NK-92 treated with Interleukin-12 subunit alpha and Interleukin-12 subunit beta, amount 100 ng/mL, for 24 hours (cell line): Measurements from ENCODE around the gene COL5A2.

Source experiments
- DNase-seq: peaks from one replicate; lab custom pipeline; 2025; lab: John Stamatoyannopoulos, UW

The COL5A2 gene

DNA sequence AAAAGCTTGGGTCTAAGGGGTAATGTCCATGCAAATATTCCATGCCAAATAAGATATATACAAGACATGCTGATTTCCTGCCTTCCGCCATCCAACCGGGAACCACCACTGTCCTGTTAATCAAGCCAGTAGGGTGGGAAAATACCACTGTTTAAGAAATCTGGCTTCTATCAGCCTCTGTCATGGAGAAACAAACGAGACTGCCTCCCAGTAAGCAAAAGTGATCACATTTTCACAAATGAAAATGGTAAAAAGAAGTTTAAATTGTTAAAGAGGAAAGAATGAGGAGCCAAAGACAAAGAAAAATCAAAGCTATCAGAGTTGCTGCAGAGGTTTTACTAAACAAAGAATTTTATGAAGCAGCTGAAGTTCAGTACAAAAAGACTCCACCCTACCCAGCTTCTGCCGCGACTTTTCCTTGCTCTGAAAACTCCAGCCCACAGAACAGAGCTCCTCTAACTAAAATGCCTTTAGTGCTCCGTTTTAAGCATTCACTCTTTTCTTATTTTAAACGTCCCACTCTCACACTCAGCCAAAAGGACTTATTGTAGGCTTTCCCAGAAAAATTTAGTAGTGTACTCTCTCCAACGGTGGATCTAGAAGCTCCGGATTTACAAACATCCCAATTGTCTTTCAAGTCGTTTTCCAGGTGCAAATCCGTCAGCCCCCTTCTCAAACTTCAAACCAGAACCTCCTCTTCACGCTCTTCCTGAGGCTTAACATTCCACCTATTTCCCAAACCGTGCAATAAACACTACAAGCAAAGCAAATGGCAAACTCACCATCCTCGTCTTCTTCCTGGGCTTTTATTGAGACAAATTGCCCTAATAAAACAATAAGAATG, 613 bp downstream of the COL5A2 start:
- no peak for DNase-seq

- DNase-seq = no peak
These were observed 1.5 kb downstream of the COL5A2 start for GRCh38 chr2:189178054-189178453.

GRCh38 chr2:189177251-189177840, 2.2 kb downstream of the COL5A2 start:
- no peak for DNase-seq

- no peak for DNase-seq
These were observed 3.0 kb downstream of the COL5A2 start for GRCh38 chr2:189176516-189176915.

GRCh38 chr2:189175869-189176433, 3.6 kb downstream of the COL5A2 start:
- DNase-seq = no peak

DNA sequence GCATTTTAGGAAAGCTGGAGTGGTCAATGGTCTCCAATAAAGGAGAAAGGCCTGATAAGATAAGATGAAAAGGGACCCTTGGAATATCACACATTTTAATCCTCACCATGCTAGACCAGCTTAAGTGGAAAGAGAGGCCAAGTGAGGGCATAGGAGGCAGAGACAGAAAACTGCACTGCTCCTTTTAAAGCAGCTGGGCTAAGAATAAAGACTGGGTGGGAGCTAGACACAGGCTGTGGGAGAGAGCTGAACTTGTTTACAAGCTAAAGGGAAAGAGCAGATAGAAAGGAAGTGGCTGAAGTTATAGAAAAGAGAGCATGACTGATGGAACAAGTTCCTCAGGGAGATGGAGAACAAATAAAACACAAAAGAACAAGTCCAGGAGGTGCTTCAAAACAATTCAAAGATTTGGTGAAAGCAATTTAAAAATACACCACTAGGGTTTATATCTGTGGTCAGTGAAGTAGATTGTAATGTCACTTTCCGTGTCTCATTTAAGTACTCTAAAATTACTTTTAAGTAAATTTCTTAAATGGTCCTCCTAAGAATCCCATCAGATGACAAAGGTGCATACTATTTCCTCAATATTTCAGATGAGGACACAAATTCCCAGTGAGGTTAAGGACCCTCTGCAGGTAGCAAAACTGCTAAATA, 7.5 kb downstream of the COL5A2 start:
- no peak for DNase-seq

- DNase-seq = no peak
These were observed 10.6 kb downstream of the COL5A2 start for GRCh38 chr2:189168856-189169499.

- DNase-seq = no peak
These were observed 13.7 kb downstream of the COL5A2 start for GRCh38 chr2:189165656-189166380.

GRCh38 chr2:189164746-189165145, 14.8 kb downstream of the COL5A2 start:
- no peak for DNase-seq

DNA sequence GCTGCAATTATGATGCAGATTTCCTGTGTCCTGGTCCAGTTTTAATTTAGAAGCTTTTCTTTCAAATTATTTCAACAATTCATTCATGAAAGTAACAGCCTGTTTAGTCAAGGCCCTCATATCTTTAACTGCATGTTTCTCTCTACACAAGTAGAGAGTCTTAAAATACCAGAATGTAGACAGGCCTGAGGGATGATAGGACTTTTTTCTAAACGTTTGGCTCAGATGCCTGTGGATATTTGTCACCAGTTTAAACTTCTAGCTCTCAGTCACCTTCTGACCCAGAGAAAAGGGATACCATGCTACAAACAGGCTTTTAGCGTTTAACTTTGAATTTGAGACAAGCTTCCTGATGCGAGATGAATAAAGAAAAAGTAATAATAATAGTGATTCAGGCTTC, 15.7 kb downstream of the COL5A2 start:
- DNase-seq = no peak

GRCh38 chr2:189162566-189162965, 17.0 kb downstream of the COL5A2 start:
- no peak for DNase-seq

DNA sequence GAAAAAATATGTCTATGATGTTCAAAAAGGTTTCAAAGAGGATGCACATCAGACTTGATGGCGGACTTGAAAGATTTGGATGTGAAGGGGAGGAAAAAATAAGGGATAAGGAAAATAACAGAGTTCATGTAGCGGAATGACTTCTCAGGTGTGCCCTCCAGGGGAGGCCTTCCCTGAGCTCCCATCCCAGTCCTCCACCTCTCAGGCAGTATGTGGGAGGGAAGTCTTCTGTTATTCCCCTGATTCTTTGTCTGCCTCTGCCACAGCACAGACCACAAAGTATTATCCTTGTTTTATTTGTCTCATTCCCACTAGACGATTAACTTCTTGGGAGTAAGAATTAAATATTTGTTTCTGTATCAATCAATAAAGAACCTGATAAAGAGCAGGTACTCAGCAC, 17.7 kb downstream of the COL5A2 start:
- no peak for DNase-seq

DNA sequence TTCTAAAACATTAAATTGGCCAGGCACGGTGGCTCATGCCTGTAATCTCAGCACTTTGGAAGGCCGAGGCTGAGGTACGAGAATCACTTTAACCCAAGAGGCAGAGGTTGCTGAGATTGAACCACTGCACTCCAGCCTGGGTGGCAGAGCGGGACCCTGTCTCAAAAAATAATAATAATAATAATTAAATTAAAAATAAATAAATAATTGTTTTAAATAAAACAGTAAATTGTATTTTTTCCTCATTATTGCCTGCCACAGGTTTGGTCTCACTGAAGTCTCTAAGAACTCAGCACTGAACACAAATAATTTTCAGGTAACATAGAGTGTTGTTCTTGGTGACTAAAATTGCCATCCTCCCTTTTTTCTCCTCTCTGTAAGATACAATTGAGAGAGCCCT, 19.8 kb downstream of the COL5A2 start:
- no peak for DNase-seq

GRCh38 chr2:189159273-189159672, 20.3 kb downstream of the COL5A2 start:
- no peak for DNase-seq

- DNase-seq = no peak
These were observed 21.6 kb downstream of the COL5A2 start for GRCh38 chr2:189157939-189158338.

DNA sequence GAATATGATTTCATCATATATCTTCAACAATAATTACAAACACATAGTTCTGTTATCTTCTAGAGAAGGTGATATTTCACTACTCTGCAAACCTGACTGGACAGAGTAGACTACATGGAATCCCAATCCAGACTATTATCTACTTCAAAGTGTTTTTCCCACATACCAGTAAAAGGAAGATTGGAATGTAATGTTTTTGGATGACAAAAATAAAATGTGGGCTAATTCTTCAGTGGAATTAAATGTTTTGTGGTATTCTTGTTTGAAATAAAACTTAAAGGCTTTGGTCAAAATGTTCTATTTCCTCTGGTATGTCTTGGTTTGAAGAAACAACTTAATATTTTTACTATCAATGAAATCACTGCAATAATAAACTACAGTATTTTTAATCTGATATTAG, 22.1 kb downstream of the COL5A2 start:
- DNase-seq = no peak

DNA sequence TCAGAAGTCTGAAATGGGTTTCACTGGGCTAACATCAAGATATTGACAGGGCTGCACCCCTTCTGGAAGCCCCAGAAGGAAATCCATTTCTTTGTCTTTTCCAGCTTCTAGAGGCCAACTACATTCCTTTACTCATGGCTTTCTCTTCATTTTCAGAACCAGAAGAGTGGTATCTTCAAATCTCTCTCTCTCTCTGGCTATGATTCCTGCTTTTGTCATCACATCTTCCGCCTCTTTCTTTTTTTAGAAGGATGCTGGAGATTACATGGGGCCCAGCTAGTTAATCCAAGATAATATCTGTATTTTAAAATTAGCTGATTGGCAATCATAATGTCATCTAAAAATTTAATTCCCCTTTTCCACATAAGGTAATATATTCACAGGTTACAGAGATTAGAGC, 23.8 kb downstream of the COL5A2 start:
- DNase-seq = no peak

DNA sequence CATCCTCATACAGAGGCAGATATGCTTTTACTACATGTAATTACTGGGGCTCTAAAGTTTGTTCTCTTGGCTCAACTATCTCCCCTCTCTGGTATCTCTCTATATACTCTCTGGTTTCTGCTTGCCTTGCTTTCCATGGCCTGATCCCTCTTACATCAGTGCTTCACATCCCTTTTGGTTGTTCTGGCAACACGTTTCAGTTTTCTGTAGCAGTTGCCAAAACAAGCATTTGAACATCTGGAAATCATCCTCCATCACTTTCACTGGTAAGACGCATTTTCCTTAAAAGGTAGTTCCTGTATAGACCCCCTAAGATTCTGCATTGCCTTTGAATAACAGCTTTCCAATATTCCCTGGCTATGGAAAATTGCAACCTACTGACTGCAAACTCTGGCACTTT, 25.9 kb downstream of the COL5A2 start:
- DNase-seq = no peak

- no peak for DNase-seq
These were observed 27.1 kb downstream of the COL5A2 start for GRCh38 chr2:189152483-189152882.

- no peak for DNase-seq
These were observed 27.7 kb downstream of the COL5A2 start for GRCh38 chr2:189151906-189152305.

DNA sequence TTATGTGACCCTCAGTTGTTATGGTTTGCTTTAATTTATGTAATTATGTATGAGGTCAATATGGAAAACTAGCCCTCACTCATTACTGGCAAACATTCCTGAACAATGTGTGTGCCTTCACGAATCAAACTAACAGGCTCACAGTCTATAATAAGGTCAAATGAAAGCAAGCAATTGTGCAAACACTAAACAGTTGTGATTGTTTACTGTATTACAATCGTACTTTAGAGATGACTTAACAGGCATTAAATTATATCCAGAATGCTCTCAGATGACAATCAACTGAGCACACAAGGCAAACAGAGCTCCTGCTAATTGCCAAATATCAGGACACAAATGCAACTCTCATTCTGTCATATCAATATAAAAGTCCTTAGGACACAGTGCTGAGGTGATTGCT, 29.5 kb downstream of the COL5A2 start:
- no peak for DNase-seq

DNA sequence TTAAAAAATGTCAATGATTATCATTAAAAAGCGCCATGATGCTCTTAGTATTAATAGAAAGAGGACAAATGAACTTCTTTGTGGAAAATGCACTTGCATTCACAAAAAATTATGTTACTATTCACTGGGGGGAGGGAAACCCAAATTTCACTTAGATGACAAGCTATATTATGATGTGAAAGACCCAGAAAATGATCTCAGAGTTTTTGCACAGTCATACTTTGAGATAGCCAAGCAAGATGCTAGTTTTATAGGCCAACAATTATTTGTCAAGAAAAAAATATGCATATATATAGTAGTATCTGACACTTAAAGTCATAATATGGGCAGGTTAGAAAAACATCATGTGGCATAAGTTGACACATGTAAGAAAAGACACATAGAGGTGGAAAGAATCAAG, 31.6 kb downstream of the COL5A2 start:
- DNase-seq = no peak
